GM12878 (cell line): Measurements from ENCODE around the gene SLC37A1. TPM values are rescaled to one million over a fixed set of nuclear protein-coding genes. Genes with fewer than 3 reads are reported as not detected.
A peak's percentile ranks its signal among the peaks of the same experiment; 100 is the strongest.

Experiments used
- ATF7 ChIP-seq: fragments of 450-650 bp; IDR thresholded peaks from 2 replicates; pipeline ENCODE4 v1.6.1; 2016; ENCODE audit warnings: low read depth, mild to moderate bottlenecking
- BACH1 ChIP-seq: fragments of 450-650 bp; IDR thresholded peaks from 2 replicates; pipeline ENCODE4 v1.6.1; 2017; ENCODE audit warnings: mild to moderate bottlenecking, borderline replicate concordance
- BCL11A ChIP-seq: IDR thresholded peaks from 2 replicates; pipeline ENCODE4 v1.6.1; 2011; ENCODE audit warnings: low read depth, low read length
- CHD2 ChIP-seq: IDR thresholded peaks from 2 replicates; pipeline ENCODE4 v1.6.1; 2011; ENCODE audit warnings: low read depth, low read length, improper control_type of control experiment, borderline replicate concordance
- CHD4 ChIP-seq: fragments of 200-600 bp; sonication (generic); IDR thresholded peaks from 2 replicates; pipeline ENCODE4 v1.6.1; 2016; ENCODE audit warnings: mild to moderate bottlenecking
- EED ChIP-seq: sonication (generic); IDR thresholded peaks from 2 replicates; pipeline ENCODE4 v1.6.1; 2016; ENCODE audit warnings: antibody characterized with exemption, low read depth
- ETV6 ChIP-seq, 2 experiments: fragments of 450-650 bp in 1 of 2; IDR thresholded peaks in 1 of 2; conservative IDR thresholded peaks in 1 of 2; 2 replicates each; pipeline ENCODE4 v1.6.1; 2014; ENCODE audit warnings: antibody characterized with exemption in 1 of 2, borderline replicate concordance in 1 of 2, low read depth in 1 of 2, mild to moderate bottlenecking in 1 of 2, moderate library complexity in 1 of 2
- EZH2 ChIP-seq: IDR thresholded peaks from 2 replicates; pipeline ENCODE4 v1.6.1; 2012; ENCODE audit warnings: low read depth, mild to moderate bottlenecking, control low read depth, inconsistent platforms, low read length, borderline replicate concordance; ENCODE audit not compliant: control insufficient read depth
- FOXK2 ChIP-seq: fragments of 450-650 bp; IDR thresholded peaks from 2 replicates; pipeline ENCODE4 v1.6.1; 2017; ENCODE audit warnings: mild to moderate bottlenecking, moderate library complexity
- IKZF1 ChIP-seq: fragments of 450-650 bp; conservative IDR thresholded peaks from 2 replicates; pipeline ENCODE4 v1.6.1; 2017; ENCODE audit warnings: antibody characterized with exemption, mild to moderate bottlenecking
- NFIC ChIP-seq: IDR thresholded peaks from 2 replicates; pipeline ENCODE4 v1.6.1; 2012; ENCODE audit warnings: low read depth, mild to moderate bottlenecking, inconsistent platforms, low read length, moderate library complexity
- NR2F1 ChIP-seq: fragments of 450-650 bp; conservative IDR thresholded peaks from 2 replicates; pipeline ENCODE4 v1.6.1; 2017; ENCODE audit warnings: mild to moderate bottlenecking
- SIX5 ChIP-seq: IDR thresholded peaks from 2 replicates; pipeline ENCODE4 v1.6.1; 2011; ENCODE audit warnings: mild to moderate bottlenecking, low read depth, low read length, moderate library complexity; ENCODE audit not compliant: severe bottlenecking
- SPI1 ChIP-seq: IDR thresholded peaks from 2 replicates; pipeline ENCODE4 v1.6.1; 2011; ENCODE audit warnings: low read depth, mild to moderate bottlenecking, low read length, moderate library complexity, borderline replicate concordance; ENCODE audit not compliant: insufficient read depth
- YY1 ChIP-seq: IDR thresholded peaks from 2 replicates; pipeline ENCODE4 v1.6.1; 2011; ENCODE audit warnings: low read depth, mild to moderate bottlenecking, low read length
- ZZZ3 ChIP-seq: IDR thresholded peaks from 2 replicates; pipeline ENCODE4 v1.6.1; 2011; ENCODE audit warnings: low read depth; ENCODE audit not compliant: control insufficient read depth, insufficient read length
- polyA plus RNA-seq, 11 experiments: library from polyadenylated mRNA; depleted of rRNA in 4 of 11; unstranded in 6 of 11; stranded (reverse) in 5 of 11; fragments of >200 nt; fragmentation: Nextera tagmentation in 4 of 11; fragmentation: Illumina TruSeq in 1 of 11; extraction: Ambion mirVana in 4 of 11; extraction: Trizol in 1 of 11; gene quantifications; 1 replicate in 1 of 11; 2 replicates in 10 of 11; pipeline versions ENCODE4 v1.2.1 to v1.2.3, GENCODE V29; 2011 to 2016; ENCODE audit warnings: inconsistent platforms in 2 of 11, missing spikeins in 2 of 11, low read depth in 1 of 11
- total RNA-seq, 4 experiments: library from RNA; depleted of rRNA in 3 of 4; stranded (reverse); fragments of >200 nt in 3 of 4; fragmentation: Illumina TruSeq in 1 of 4; extraction: Trizol in 1 of 4; gene quantifications; 2 replicates each; pipeline versions ENCODE4 v1.2.1 to v1.2.3, GENCODE V29; 2013 to 2021
- TF ChIP-seq, protein P1 (sequence below): fragments of 150-350 bp; IDR thresholded peaks from 2 replicates; pipeline ENCODE4 v1.6.1; 2016; ENCODE audit warnings: low read depth, low read length
- TF ChIP-seq, protein P2 (sequence below): fragments of 450-650 bp; IDR thresholded peaks from 2 replicates; pipeline ENCODE4 v1.6.1; 2018; ENCODE audit warnings: mild to moderate bottlenecking, low read depth, moderate library complexity; ENCODE audit not compliant: partially characterized antibody
- TF ChIP-seq, protein P3 (sequence below): fragments of 450-650 bp; IDR thresholded peaks from 2 replicates; pipeline ENCODE4 v1.6.1; 2017; ENCODE audit warnings: antibody characterized with exemption, mild to moderate bottlenecking, moderate library complexity
- TF ChIP-seq, protein P4 (sequence below): fragments of 450-650 bp; IDR thresholded peaks from 2 replicates; pipeline ENCODE4 v1.6.1; 2017; ENCODE audit warnings: mild to moderate bottlenecking

SLC37A1 gene
- total and polyA plus RNA-seq, 10 of the 15 experiments (the other 5 are each of a cell fraction or from before 2014, with no cell fraction given): 1.1 to 35.5 (median 24.4) TPM

DNA sequence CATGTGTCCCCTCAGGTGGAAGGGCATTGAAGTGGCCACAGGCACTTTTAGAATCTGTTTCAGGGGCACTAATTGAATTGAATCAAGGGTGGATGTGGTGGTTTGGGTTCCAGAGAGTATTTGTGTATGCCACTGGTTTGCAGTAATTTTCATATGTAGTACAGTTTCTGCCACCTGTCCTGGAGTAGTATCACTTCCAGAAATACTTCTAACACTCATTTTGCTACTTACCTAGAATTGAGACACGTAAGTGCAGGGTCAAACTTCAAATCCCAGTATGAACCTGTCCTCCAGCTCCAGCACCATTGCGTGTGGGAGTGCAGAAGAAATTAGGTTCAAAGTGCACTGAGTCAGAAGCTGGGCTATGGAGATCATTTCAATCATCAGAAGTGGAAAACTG, 44.4 kb upstream of the SLC37A1 start (continued):
- TF ChIP-seq, protein P1, sequence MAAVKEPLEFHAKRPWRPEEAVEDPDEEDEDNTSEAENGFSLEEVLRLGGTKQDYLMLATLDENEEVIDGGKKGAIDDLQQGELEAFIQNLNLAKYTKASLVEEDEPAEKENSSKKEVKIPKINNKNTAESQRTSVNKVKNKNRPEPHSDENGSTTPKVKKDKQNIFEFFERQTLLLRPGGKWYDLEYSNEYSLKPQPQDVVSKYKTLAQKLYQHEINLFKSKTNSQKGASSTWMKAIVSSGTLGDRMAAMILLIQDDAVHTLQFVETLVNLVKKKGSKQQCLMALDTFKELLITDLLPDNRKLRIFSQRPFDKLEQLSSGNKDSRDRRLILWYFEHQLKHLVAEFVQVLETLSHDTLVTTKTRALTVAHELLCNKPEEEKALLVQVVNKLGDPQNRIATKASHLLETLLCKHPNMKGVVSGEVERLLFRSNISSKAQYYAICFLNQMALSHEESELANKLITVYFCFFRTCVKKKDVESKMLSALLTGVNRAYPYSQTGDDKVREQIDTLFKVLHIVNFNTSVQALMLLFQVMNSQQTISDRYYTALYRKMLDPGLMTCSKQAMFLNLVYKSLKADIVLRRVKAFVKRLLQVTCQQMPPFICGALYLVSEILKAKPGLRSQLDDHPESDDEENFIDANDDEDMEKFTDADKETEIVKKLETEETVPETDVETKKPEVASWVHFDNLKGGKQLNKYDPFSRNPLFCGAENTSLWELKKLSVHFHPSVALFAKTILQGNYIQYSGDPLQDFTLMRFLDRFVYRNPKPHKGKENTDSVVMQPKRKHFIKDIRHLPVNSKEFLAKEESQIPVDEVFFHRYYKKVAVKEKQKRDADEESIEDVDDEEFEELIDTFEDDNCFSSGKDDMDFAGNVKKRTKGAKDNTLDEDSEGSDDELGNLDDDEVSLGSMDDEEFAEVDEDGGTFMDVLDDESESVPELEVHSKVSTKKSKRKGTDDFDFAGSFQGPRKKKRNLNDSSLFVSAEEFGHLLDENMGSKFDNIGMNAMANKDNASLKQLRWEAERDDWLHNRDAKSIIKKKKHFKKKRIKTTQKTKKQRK: no peak
- TF ChIP-seq FOXK2: no peak
- TF ChIP-seq, protein P2, sequence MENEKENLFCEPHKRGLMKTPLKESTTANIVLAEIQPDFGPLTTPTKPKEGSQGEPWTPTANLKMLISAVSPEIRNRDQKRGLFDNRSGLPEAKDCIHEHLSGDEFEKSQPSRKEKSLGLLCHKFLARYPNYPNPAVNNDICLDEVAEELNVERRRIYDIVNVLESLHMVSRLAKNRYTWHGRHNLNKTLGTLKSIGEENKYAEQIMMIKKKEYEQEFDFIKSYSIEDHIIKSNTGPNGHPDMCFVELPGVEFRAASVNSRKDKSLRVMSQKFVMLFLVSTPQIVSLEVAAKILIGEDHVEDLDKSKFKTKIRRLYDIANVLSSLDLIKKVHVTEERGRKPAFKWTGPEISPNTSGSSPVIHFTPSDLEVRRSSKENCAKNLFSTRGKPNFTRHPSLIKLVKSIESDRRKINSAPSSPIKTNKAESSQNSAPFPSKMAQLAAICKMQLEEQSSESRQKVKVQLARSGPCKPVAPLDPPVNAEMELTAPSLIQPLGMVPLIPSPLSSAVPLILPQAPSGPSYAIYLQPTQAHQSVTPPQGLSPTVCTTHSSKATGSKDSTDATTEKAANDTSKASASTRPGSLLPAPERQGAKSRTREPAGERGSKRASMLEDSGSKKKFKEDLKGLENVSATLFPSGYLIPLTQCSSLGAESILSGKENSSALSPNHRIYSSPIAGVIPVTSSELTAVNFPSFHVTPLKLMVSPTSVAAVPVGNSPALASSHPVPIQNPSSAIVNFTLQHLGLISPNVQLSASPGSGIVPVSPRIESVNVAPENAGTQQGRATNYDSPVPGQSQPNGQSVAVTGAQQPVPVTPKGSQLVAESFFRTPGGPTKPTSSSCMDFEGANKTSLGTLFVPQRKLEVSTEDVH: no peak
- TF ChIP-seq BCL11A: peak; percentile 58
- TF ChIP-seq IKZF1: peak; percentile 93
- TF ChIP-seq SIX5: no peak
- TF ChIP-seq ATF7: peak; percentile 67
- TF ChIP-seq, protein P3, sequence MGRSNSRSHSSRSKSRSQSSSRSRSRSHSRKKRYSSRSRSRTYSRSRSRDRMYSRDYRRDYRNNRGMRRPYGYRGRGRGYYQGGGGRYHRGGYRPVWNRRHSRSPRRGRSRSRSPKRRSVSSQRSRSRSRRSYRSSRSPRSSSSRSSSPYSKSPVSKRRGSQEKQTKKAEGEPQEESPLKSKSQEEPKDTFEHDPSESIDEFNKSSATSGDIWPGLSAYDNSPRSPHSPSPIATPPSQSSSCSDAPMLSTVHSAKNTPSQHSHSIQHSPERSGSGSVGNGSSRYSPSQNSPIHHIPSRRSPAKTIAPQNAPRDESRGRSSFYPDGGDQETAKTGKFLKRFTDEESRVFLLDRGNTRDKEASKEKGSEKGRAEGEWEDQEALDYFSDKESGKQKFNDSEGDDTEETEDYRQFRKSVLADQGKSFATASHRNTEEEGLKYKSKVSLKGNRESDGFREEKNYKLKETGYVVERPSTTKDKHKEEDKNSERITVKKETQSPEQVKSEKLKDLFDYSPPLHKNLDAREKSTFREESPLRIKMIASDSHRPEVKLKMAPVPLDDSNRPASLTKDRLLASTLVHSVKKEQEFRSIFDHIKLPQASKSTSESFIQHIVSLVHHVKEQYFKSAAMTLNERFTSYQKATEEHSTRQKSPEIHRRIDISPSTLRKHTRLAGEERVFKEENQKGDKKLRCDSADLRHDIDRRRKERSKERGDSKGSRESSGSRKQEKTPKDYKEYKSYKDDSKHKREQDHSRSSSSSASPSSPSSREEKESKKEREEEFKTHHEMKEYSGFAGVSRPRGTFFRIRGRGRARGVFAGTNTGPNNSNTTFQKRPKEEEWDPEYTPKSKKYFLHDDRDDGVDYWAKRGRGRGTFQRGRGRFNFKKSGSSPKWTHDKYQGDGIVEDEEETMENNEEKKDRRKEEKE: no peak
- peak; percentile 16; the same call in 1 of the 2 replicates for TF ChIP-seq YY1
- TF ChIP-seq ZZZ3: no peak
- peak in 1 of 2 experiments; percentile 70; a peak in 1 of 4 replicates for TF ChIP-seq ETV6 (conservative IDR thresholded peaks at IDR 0.05 in 1 of 2, IDR thresholded peaks at IDR 0.05 in 1 of 2; ENCODE audit: borderline replicate concordance in 1 of 2, low read depth in 1 of 2)
- peak; percentile 85 for TF ChIP-seq NR2F1
- peak; percentile 48; the same call in 1 of the 2 replicates for TF ChIP-seq CHD2
- TF ChIP-seq BACH1: no peak
- no peak for TF ChIP-seq EZH2
- TF ChIP-seq CHD4: no peak
- no peak for TF ChIP-seq NFIC
- TF ChIP-seq SPI1: peak; percentile 67
- TF ChIP-seq, protein P4, sequence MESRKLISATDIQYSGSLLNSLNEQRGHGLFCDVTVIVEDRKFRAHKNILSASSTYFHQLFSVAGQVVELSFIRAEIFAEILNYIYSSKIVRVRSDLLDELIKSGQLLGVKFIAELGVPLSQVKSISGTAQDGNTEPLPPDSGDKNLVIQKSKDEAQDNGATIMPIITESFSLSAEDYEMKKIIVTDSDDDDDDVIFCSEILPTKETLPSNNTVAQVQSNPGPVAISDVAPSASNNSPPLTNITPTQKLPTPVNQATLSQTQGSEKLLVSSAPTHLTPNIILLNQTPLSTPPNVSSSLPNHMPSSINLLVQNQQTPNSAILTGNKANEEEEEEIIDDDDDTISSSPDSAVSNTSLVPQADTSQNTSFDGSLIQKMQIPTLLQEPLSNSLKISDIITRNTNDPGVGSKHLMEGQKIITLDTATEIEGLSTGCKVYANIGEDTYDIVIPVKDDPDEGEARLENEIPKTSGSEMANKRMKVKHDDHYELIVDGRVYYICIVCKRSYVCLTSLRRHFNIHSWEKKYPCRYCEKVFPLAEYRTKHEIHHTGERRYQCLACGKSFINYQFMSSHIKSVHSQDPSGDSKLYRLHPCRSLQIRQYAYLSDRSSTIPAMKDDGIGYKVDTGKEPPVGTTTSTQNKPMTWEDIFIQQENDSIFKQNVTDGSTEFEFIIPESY: no peak
- TF ChIP-seq EED: peak; percentile 80
